ENCODE results near the gene SMPDL3A. TPM values are rescaled to one million over a fixed set of nuclear protein-coding genes. Genes with fewer than 3 reads are reported as not detected.

SMPDL3A gene
- total RNA-seq, 4 donors from 2014 or later, result 82.5 to 111 (median 91.8) TPM

GRCh38 chr6:122801397-122801796 lies 12.3 kb downstream of the SMPDL3A start:
- WGBS, result 68% methylated on average over 1 of the region's 1 CpG
- DNase-seq (ENCODE audit: low spot score in 2 of 2), result no peak
- Histone ChIP-seq H3K4me3 (no peak overlapping the region), H3K27me3 (no peaks in the 10 kb centered on the region), H3K4me1 (peaks cover 43% of the 10 kb centered on the region), H3K9me3 (no peaks in the 10 kb centered on the region), H3K36me3 (peaks cover 26% of the 10 kb centered on the region), H3K27ac (peak overlapping the region; percentile 82)
- TF ChIP-seq POLR2AphosphoS5 (IDR thresholded peaks at IDR 0.05) (no peak), POLR2A (IDR thresholded peaks at IDR 0.05) (no peak), CTCF (IDR thresholded peaks at IDR 0.05) (no peak), EP300 (IDR thresholded peaks at IDR 0.05) (no peak)

- Histone ChIP-seq H3K36me3 (peaks cover 22% of the 10 kb centered on the region), H3K9me3 (no peaks in the 10 kb centered on the region), H3K27ac (peak overlapping the region; percentile 16), H3K4me1 (peaks cover 39% of the 10 kb centered on the region), H3K4me3 (no peak overlapping the region), H3K27me3 (no peaks in the 10 kb centered on the region)
- 10% methylated on average over 4 of the region's 4 CpGs for WGBS
- no peak for TF ChIP-seq EP300 (IDR thresholded peaks at IDR 0.05)
- TF ChIP-seq CTCF (IDR thresholded peaks at IDR 0.05), result no peak
- TF ChIP-seq POLR2AphosphoS5 (IDR thresholded peaks at IDR 0.05), result no peak
- TF ChIP-seq POLR2A (IDR thresholded peaks at IDR 0.05), result no peak
- DNase-seq (ENCODE audit: low spot score in 2 of 2), result no peak
Measured at GRCh38 chr6:122803171-122803661, 14.2 kb downstream of the SMPDL3A start.

GRCh38 chr6:122804962-122805485 lies 16.0 kb downstream of the SMPDL3A start:
- Histone ChIP-seq H3K9me3 (no peaks in the 10 kb centered on the region), H3K27me3 (no peaks in the 10 kb centered on the region), H3K27ac (no peak overlapping the region), H3K4me1 (peaks cover 24% of the 10 kb centered on the region), H3K36me3 (peaks cover 24% of the 10 kb centered on the region), H3K4me3 (no peak overlapping the region)
- WGBS, result 63% methylated on average over 5 of the region's 5 CpGs
- DNase-seq (ENCODE audit: low spot score in 2 of 2), result no peak
- TF ChIP-seq CTCF (IDR thresholded peaks at IDR 0.05) (no peak), POLR2A (IDR thresholded peaks at IDR 0.05) (no peak), POLR2AphosphoS5 (IDR thresholded peaks at IDR 0.05) (no peak), EP300 (IDR thresholded peaks at IDR 0.05) (no peak)

- peaks cover 18% of the 10 kb centered on the region for H3K4me1 ChIP-seq
- no peaks in the 10 kb centered on the region for H3K27me3 ChIP-seq
- TF ChIP-seq CTCF (IDR thresholded peaks at IDR 0.05) (no peak), EP300 (IDR thresholded peaks at IDR 0.05) (no peak), POLR2AphosphoS5 (IDR thresholded peaks at IDR 0.05) (no peak), POLR2A (IDR thresholded peaks at IDR 0.05) (no peak)
- no peak for DNase-seq (ENCODE audit: low spot score in 2 of 2)
- no peaks in the 10 kb centered on the region for H3K9me3 ChIP-seq
- H3K27ac ChIP-seq, result no peak overlapping the region
- peaks cover 29% of the 10 kb centered on the region for H3K36me3 ChIP-seq
- no peak overlapping the region for H3K4me3 ChIP-seq
- WGBS, result 81% methylated on average over 2 of the region's 2 CpGs
Measured at GRCh38 chr6:122806291-122806690, 17.2 kb downstream of the SMPDL3A start.

GRCh38 chr6:122808121-122808885 lies 19.2 kb downstream of the SMPDL3A start:
- Histone ChIP-seq H3K4me3 (no peak overlapping the region), H3K9me3 (no peaks in the 10 kb centered on the region), H3K27ac (no peak overlapping the region), H3K4me1 (peaks cover 5% of the 10 kb centered on the region), H3K27me3 (no peaks in the 10 kb centered on the region), H3K36me3 (peaks cover 29% of the 10 kb centered on the region)
- DNase-seq (ENCODE audit: low spot score in 2 of 2), result no peak
- TF ChIP-seq POLR2AphosphoS5 (IDR thresholded peaks at IDR 0.05), result no peak
- no peak for TF ChIP-seq POLR2A (IDR thresholded peaks at IDR 0.05)
- TF ChIP-seq CTCF (IDR thresholded peaks at IDR 0.05), result no peak
- TF ChIP-seq EP300 (IDR thresholded peaks at IDR 0.05), result no peak
- 91% methylated on average over 10 of the region's 10 CpGs for WGBS
